CD14-positive monocyte (primary cell): ENCODE results near the gene TMEM135. TPM values are rescaled to one million over a fixed set of nuclear protein-coding genes. Genes with fewer than 3 reads are reported as not detected.

ENCODE experiments used
- DNase-seq, 3 donors: peaks; one replicate each; pipeline ENCODE4 v3.0.0-alpha.2; 2011 to 2022
- H2AFZ ChIP-seq: 2 replicates; pipeline ENCODE4 v1.6.0; 2012; ENCODE audit warnings: mild to moderate bottlenecking, low read depth, low read length, inconsistent platforms; ENCODE audit not compliant: insufficient read depth, poor library complexity, severe bottlenecking
- H3K27ac ChIP-seq, 2 donors: 1 replicate in 1 of 2; 2 replicates in 1 of 2; pipeline ENCODE4 v1.5.1; 2012 to 2013; ENCODE audit warnings: low read length in 2 of 2, control low read depth in 1 of 2, inconsistent platforms in 1 of 2, low read depth in 1 of 2, mild to moderate bottlenecking in 1 of 2
- H3K27me3 ChIP-seq, 2 donors: one replicate each; pipeline versions ENCODE4 v1.6.0 to v1.6.1; 2011 to 2013; ENCODE audit warnings: low read length in 2 of 2; ENCODE audit not compliant: control insufficient read depth in 2 of 2, insufficient read depth in 2 of 2
- H3K36me3 ChIP-seq, 2 donors: replicated peaks in 1 of 2; 1 replicate in 1 of 2; 2 replicates in 1 of 2; pipeline versions ENCODE4 v1.5.1 to v1.6.1; 2012 to 2013; ENCODE audit warnings: low read length in 2 of 2, control low read depth in 1 of 2, inconsistent platforms in 1 of 2, mild to moderate bottlenecking in 1 of 2; ENCODE audit not compliant: insufficient read depth in 2 of 2, control insufficient read depth in 1 of 2
- H3K4me1 ChIP-seq, 2 donors: 1 replicate in 1 of 2; 2 replicates in 1 of 2; pipeline versions ENCODE4 v1.5.1 to v1.6.1; 2012 to 2013; ENCODE audit warnings: low read length in 2 of 2, control low read depth in 1 of 2, inconsistent platforms in 1 of 2, mild to moderate bottlenecking in 1 of 2, moderate library complexity in 1 of 2; ENCODE audit not compliant: insufficient read depth in 2 of 2, control insufficient read depth in 1 of 2
- H3K4me2 ChIP-seq: replicated peaks from 2 replicates; pipeline ENCODE3; 2012; ENCODE audit warnings: low read length, moderate library complexity, mild to moderate bottlenecking; ENCODE audit not compliant: poor library complexity, severe bottlenecking; ENCODE audit errors: extremely low read depth
- H3K4me3 ChIP-seq, 3 experiments: fragments of 200-600 bp in 1 of 3; sonication (generic) in 1 of 3; replicated peaks in 1 of 3; 1 replicate in 2 of 3; 2 replicates in 1 of 3; pipeline ENCODE4 v1.5.1; 2011 to 2013; ENCODE audit warnings: low read length in 3 of 3, mild to moderate bottlenecking in 3 of 3, control low read depth in 2 of 3, low read depth in 2 of 3, inconsistent platforms in 1 of 3, moderate library complexity in 1 of 3
- H3K79me2 ChIP-seq: 2 replicates; pipeline ENCODE4 v1.6.0; 2012; ENCODE audit warnings: mild to moderate bottlenecking, control low read depth, inconsistent platforms, low read length, moderate library complexity; ENCODE audit not compliant: insufficient read depth
- H3K9ac ChIP-seq: 2 replicates; pipeline ENCODE4 v1.6.0; 2017; ENCODE audit warnings: low read length, mild to moderate bottlenecking; ENCODE audit not compliant: insufficient read depth, poor library complexity, severe bottlenecking
- H3K9me3 ChIP-seq, 2 donors: replicated peaks in 1 of 2; 1 replicate in 1 of 2; 2 replicates in 1 of 2; pipeline versions ENCODE4 v1.5.1 to v1.6.1; 2012 to 2013; ENCODE audit warnings: low read length in 2 of 2, control low read depth in 1 of 2; ENCODE audit not compliant: control insufficient read depth in 1 of 2, insufficient read depth in 1 of 2
- H4K20me1 ChIP-seq: 2 replicates; pipeline ENCODE4 v1.6.0; 2012; ENCODE audit warnings: mild to moderate bottlenecking, low read length, control low read depth, moderate library complexity; ENCODE audit not compliant: insufficient read depth
- H3K27ac Mint-ChIP-seq, 7 donors: one replicate each; pipeline ENCODE4 v1.8.0; 2020; ENCODE audit warnings: mild to moderate bottlenecking in 7 of 7, mixed read lengths in 7 of 7, moderate library complexity in 6 of 7, inconsistent platforms in 2 of 7
- H3K27me3 Mint-ChIP-seq, 3 donors: one replicate each; pipeline ENCODE4 v1.8.0; 2021 to 2022; ENCODE audit warnings: low read depth in 3 of 3, mild to moderate bottlenecking in 3 of 3, mixed read lengths in 3 of 3, moderate library complexity in 3 of 3, inconsistent platforms in 1 of 3
- H3K36me3 Mint-ChIP-seq, 2 donors: one replicate each; pipeline ENCODE4 v1.8.0; 2020; ENCODE audit warnings: mixed read lengths in 2 of 2, inconsistent platforms in 1 of 2, mild to moderate bottlenecking in 1 of 2
- H3K4me1 Mint-ChIP-seq: one replicate; pipeline ENCODE4 v1.8.0; 2020; ENCODE audit warnings: mild to moderate bottlenecking, mixed read lengths
- H3K4me3 Mint-ChIP-seq, 2 donors: one replicate each; pipeline ENCODE4 v1.8.0; 2020; ENCODE audit warnings: mild to moderate bottlenecking in 2 of 2, mixed read lengths in 2 of 2, moderate library complexity in 1 of 2
- H3K9me3 Mint-ChIP-seq, 7 donors: one replicate each; pipeline ENCODE4 v1.8.0; 2020 to 2022; ENCODE audit warnings: mixed read lengths in 7 of 7, mild to moderate bottlenecking in 6 of 7, moderate library complexity in 6 of 7, inconsistent platforms in 2 of 7
- WGBS: methylation state at CpG from one replicate; pipeline ENCODE4 v1.1.5; 2013; ENCODE audit warnings: missing lambda C conversion rate; ENCODE audit not compliant: insufficient coverage; 5-methylcytosine and 5-hydroxymethylcytosine counted together
- intact Hi-C, 2 donors: fragments of 100-400 bp; cut with micrococcal nuclease; formaldehyde crosslinking; loops; one replicate each; pipeline versions ENCODE4 v1.15.0 to v1.15.1; 2023
- polyA plus RNA-seq, 3 donors: library from polyadenylated mRNA; depleted of rRNA in 1 of 3; unstranded in 2 of 3; stranded (reverse) in 1 of 3; fragments of 300-500 nt in 2 of 3; fragments of >200 nt in 1 of 3; fragmentation: Illumina TruSeq in 2 of 3; gene quantifications; 1 replicate in 2 of 3; 2 replicates in 1 of 3; pipeline ENCODE4 v1.2.3, GENCODE V29; 2012 to 2021
- TF ChIP-seq, protein P1 (sequence below): fragments of 200-600 bp; IDR thresholded peaks from one replicate; pipeline ENCODE4 v1.8.0; 2022; ENCODE audit warnings: antibody characterized with exemption, mild to moderate bottlenecking

TMEM135 gene
- polyA plus RNA-seq, 3 donors = 2.7 to 8.4 (median 5.9) TPM

DNA sequence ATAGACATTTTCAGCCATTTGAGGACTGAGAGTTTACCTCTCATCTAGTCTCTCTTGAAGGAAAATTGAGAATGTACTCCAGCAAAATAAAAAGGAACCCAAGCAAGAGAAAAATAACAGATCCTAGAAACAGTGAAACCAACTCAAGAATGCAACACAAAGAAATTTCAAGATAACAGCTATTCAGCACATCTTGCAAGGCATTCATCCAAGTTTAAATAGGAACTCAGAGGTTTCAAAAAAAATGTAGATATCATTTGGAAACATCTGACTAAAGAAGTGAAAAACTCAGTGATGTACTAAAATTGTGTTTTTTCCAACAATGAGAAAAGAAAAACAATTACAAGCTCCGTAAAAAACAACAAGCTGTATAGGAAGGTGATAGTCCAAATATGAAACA is 76.4 kb downstream of the TMEM135 start:
- Mint-ChIP-seq H3K4me1 (no peaks in the 10 kb centered on the region), H3K9me3 (no peaks in the 10 kb centered on the region), H3K27me3 (peaks cover 0 to 1% (median 0%) of the 10 kb centered on the region in 3 donors), H3K27ac (no peak overlapping the region), H3K4me3 (no peak overlapping the region), H3K36me3 (no peaks in the 10 kb centered on the region)
- H3K4me1 ChIP-seq = no peaks in the 10 kb centered on the region
- H3K27me3 ChIP-seq = no peaks in the 10 kb centered on the region
- H3K4me3 ChIP-seq = no peak overlapping the region
- no peak overlapping the region for H3K27ac ChIP-seq
- intact Hi-C loops = no loop called here
- DNase-seq = no peak
- no CpG with 5 or more reads among the region's 1 CpG for whole genome bisulfite sequencing
- TF ChIP-seq, protein P1, sequence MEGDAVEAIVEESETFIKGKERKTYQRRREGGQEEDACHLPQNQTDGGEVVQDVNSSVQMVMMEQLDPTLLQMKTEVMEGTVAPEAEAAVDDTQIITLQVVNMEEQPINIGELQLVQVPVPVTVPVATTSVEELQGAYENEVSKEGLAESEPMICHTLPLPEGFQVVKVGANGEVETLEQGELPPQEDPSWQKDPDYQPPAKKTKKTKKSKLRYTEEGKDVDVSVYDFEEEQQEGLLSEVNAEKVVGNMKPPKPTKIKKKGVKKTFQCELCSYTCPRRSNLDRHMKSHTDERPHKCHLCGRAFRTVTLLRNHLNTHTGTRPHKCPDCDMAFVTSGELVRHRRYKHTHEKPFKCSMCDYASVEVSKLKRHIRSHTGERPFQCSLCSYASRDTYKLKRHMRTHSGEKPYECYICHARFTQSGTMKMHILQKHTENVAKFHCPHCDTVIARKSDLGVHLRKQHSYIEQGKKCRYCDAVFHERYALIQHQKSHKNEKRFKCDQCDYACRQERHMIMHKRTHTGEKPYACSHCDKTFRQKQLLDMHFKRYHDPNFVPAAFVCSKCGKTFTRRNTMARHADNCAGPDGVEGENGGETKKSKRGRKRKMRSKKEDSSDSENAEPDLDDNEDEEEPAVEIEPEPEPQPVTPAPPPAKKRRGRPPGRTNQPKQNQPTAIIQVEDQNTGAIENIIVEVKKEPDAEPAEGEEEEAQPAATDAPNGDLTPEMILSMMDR = no peak
- no peaks in the 10 kb centered on the region for H3K79me2 ChIP-seq
- H3K36me3 ChIP-seq = no peaks in the 10 kb centered on the region
- no peak overlapping the region for H2AFZ ChIP-seq
- no peak overlapping the region for H3K9ac ChIP-seq
- no peaks in the 10 kb centered on the region for H3K9me3 ChIP-seq
- H3K4me2 ChIP-seq = no peak overlapping the region
- no peaks in the 10 kb centered on the region for H4K20me1 ChIP-seq

DNA sequence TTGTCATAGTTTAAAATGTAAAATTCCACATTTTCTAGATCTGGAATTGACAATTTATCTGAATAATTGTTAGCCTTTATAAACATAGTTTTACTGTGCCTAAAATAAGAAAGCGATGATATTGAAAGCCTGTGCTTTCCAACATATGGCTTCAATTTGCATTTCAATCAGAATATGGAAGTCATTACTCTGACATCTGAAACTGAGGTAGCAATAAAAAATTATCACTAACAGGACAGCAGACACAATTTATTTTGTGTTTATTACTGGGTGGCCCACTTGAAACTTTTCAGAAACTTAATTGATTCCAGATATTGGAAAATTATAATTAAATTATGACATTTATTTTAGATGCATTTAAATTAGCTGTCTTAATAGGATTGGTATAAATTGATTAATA is 78.5 kb downstream of the TMEM135 start:
- no peak overlapping the region for H3K27ac Mint-ChIP-seq
- TF ChIP-seq, protein P1 = no peak
- H3K79me2 ChIP-seq = no peaks in the 10 kb centered on the region

More for the DNA sequence above, 78.5 kb downstream of the TMEM135 start:
- Mint-ChIP-seq H3K4me1 (no peaks in the 10 kb centered on the region), H3K27me3 (peaks cover 0 to 1% (median 0%) of the 10 kb centered on the region in 3 donors), H3K9me3 (no peaks in the 10 kb centered on the region), H3K4me3 (no peak overlapping the region), H3K36me3 (no peaks in the 10 kb centered on the region)
- intact Hi-C loops = no loop called here
- Histone ChIP-seq H4K20me1 (no peaks in the 10 kb centered on the region), H3K9me3 (no peaks in the 10 kb centered on the region), H2AFZ (no peak overlapping the region), H3K4me1 (no peaks in the 10 kb centered on the region), H3K36me3 (no peaks in the 10 kb centered on the region), H3K27ac (no peak overlapping the region), H3K27me3 (no peaks in the 10 kb centered on the region), H3K9ac (no peak overlapping the region), H3K4me3 (no peak overlapping the region), H3K4me2 (no peak overlapping the region)
- no peak for DNase-seq
- no CpG with 5 or more reads among the region's 1 CpG for WGBS
